Activated T-cell treated with anti-CD3 and anti-CD28 coated beads for 1 hour (primary cell): ENCODE measurements around the gene R3HDM2.

ENCODE experiments used
- DNase-seq: peaks from one replicate; pipeline ENCODE4 v3.0.0-alpha.2; 2020; ENCODE audit warnings: low read depth

Gene R3HDM2

DNA sequence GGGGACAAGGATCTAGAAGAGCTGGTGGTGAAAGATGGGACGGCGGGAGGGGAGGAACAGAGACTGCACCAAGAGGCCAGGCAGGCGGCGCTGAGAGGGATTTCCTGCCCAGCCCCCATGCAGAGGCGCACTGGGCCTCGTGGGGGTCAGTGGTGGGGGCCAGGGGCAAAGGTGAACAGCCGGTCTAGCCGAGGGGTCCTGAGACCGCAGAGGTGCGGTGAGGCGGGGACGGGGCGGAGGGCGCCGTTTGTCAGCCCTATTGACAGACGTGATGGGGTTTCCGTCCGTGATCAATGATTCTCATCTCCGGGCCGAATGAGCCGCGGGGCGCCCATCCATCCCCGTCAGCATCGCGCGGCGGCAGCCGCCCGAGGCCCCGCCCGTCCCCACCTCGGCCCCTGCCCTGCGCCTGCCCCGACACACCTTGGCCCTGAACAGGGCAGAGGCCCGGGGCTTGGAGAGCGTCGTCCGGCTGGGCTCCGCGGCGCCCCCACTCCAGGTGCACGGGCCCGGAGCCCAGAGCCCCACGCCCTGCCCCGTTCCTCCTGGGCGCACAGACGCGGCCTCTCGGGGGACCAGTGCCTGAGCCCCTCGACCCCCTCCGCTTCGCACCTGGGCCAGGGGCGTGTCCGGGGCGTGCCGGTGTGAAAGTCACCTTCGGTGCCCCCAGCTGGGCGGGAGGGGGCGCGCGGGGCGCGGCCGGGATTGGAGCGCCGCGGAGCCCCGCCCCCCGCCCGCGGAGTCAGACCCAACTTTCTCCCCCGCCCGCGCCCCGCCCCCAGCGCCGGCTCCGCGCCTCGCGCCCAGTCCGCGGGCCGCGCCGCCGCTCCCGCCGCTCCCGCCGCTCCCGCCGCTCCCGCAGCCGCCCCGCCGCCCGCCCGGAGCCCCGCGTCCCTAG, 214.6 kb downstream of the R3HDM2 start, which contains the start of gene NXPH4:
TSS of gene NXPH4 (plus strand) at position 781 of the 898 bp plus-strand sequence. CDS start 176 bp downstream, outside the sequence.
- peak; percentile 53 for DNase-seq

- no peak for DNase-seq
These were observed 215.2 kb downstream of the R3HDM2 start for GRCh38 chr12:57215668-57216013.

DNA sequence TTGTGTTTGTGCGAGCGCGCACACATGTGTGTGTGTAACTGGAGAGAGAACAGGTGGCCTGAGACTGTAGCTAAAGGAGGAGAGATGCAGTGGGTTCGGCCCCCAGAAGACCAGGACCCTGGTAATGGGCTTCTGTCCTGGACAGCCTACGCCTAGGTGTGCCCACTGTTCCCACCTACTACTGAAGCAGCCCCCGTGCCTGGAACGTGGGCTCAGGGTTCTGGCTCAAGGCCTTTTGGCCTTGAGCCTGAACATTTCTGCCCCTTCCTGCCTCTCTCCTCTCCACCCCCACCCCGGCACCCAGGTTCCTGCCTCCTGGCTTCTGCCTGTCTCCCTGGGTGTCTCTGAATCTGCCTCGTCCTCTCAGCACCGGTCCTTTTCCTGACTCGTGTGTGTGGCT, 215.8 kb downstream of the R3HDM2 start:
- no peak for DNase-seq

DNA sequence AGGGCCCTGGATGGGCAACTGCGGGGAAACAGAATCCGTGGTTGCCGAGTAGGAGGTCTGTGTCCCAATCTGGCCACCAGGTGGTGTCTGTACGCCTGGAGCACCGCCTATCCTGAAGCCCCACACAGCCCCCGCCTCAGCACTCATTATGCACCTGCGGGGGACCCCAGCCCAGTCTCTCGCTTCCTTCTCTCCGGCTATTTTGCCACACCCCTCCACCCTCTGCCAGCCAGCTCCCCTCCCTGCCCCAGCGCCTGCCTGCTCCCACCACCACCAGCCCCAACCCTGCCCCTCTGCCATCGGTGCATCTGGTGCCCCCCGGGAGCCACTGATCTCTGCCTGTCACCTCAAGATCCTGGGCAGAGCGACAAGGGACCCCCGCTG, 216.5 kb downstream of the R3HDM2 start:
- DNase-seq, result peak; percentile 55

DNA sequence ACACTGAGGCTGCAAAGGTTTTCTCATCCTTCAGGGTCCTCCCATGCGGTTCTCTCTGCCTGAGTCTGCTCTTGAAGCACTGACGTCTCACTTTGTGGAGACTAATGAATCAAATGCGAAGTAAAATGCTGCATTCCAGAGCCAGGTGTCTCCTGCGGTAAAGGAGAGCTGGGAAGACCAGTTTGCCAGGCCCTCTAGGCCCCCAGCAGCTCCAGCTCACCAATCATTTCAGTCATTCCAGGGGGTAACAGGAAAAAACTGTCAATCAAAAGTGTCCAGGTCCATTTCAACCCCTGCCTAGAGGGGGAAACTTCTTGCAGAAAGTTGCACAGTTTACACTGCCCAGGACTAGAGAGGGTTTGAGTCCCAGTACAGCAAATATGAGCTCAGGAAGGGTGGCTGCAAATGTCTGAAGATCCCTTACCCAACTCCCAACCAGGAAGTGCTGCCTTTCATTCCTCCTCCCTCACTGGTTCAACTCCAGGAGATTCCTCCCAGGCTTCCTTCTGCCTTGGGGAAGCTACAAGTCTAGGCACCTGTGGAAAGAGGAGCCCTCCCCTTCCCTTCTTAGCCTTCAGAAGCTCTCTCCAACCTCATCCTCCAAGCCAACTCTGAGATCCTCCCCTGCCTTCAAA, 217.0 kb downstream of the R3HDM2 start:
- no peak for DNase-seq

GRCh38 chr12:57213058-57213715, 217.7 kb downstream of the R3HDM2 start:
- DNase-seq, result peak; percentile 76

DNA sequence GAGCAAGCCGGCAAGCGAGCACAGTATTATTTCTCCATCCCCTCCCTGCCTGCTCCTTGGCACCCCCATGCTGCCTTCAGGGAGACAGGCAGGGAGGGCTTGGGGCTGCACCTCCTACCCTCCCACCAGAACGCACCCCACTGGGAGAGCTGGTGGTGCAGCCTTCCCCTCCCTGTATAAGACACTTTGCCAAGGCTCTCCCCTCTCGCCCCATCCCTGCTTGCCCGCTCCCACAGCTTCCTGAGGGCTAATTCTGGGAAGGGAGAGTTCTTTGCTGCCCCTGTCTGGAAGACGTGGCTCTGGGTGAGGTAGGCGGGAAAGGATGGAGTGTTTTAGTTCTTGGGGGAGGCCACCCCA, 218.2 kb downstream of the R3HDM2 start:
- no peak for DNase-seq

GRCh38 chr12:57211791-57212700, 218.8 kb downstream of the R3HDM2 start:
- no peak for DNase-seq

DNA sequence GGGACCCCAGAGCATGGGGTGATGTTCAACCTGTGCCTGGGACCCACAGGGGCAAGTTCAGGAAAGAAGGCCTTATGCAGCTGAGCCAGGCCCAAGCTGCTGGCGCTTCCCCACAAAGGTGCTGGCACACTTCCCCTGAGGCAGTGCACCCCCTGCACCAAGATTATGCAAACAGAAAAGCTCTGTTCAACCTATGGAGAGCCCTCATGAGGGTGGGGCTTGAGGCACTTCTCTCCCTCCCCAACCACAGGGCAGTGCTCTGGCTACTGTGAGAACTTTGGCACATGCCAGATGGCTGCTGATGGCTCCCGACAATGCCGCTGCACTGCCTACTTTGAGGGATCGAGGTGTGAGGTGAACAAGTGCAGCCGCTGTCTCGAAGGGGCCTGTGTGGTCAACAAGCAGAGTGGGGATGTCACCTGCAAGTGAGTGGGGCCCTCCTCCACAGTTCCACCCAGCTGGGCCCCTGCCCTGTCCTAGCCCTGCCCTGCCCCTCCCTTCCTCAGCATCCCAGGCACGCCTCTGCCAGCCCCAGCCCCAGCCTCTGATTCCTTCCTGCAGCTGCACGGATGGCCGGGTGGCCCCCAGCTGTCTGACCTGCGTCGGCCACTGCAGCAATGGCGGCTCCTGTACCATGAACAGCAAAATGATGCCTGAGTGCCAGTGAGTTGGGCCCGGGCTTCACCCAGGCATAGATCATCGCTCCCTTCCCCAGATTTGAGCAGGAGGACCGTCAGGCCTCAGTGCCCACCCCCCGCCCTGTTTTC, 219.7 kb downstream of the R3HDM2 start:
- DNase-seq, result no peak

DNA sequence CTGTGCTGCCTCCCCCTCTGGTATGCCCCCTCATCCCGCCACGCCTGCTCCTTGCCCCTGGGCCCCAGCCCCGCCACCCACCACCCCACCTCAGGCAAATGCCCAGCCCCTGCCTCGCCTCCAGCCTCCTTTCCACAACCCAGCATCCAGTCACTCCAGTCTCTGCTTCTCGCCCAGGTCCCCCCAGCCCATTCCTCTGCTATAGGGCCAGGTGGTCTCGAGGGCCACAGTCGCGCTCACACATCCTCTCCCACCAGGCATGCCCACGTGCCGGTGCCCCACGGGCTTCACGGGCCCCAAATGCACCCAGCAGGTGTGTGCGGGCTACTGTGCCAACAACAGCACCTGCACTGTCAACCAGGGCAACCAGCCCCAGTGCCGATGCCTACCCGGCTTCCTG, 220.4 kb downstream of the R3HDM2 start:
- no peak for DNase-seq

DNA sequence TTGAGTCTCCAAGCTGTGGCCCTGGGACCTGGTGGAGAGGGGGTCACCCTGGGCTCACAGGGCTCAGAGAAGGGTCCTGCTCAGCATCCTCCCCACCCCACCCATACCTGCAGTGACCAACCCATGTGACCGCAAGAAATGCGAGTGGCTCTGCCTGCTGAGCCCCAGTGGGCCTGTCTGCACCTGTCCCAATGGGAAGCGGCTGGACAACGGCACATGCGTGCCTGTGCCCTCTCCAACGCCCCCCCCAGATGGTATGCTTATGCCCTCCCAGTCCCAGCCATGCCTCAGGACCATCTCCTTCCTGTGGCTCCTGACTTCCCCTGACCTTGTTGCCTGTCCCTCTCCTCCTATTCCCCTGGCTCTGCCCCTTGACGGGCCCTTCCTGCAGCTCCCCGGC, 220.9 kb downstream of the R3HDM2 start:
- DNase-seq, result no peak

DNA sequence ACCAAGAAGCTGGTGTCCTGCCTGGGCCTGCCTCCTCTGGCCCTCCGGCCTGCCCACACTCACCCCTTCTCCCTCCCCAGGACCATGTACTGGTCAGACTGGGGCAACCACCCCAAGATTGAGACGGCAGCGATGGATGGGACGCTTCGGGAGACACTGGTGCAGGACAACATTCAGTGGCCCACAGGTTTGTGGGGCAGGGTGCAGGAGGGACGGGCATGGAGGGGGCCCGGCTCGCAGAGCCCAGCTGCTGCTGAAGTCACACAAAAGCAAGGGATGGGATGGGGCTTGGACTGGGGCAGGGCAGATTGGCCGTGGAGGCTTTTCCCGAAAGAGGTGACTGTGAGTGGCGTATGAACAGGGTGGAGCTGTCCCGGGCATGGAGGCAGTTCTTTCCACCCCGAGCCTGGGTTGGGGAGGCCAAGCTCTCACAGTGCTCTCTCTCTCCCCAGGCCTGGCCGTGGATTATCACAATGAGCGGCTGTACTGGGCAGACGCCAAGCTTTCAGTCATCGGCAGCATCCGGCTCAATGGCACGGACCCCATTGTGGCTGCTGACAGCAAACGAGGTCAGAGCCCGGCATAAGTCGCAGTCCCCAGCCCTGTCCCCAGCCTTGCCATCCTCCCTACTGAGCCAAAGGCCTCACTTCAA, 222.1 kb downstream of the R3HDM2 start:
- DNase-seq, result no peak

DNA sequence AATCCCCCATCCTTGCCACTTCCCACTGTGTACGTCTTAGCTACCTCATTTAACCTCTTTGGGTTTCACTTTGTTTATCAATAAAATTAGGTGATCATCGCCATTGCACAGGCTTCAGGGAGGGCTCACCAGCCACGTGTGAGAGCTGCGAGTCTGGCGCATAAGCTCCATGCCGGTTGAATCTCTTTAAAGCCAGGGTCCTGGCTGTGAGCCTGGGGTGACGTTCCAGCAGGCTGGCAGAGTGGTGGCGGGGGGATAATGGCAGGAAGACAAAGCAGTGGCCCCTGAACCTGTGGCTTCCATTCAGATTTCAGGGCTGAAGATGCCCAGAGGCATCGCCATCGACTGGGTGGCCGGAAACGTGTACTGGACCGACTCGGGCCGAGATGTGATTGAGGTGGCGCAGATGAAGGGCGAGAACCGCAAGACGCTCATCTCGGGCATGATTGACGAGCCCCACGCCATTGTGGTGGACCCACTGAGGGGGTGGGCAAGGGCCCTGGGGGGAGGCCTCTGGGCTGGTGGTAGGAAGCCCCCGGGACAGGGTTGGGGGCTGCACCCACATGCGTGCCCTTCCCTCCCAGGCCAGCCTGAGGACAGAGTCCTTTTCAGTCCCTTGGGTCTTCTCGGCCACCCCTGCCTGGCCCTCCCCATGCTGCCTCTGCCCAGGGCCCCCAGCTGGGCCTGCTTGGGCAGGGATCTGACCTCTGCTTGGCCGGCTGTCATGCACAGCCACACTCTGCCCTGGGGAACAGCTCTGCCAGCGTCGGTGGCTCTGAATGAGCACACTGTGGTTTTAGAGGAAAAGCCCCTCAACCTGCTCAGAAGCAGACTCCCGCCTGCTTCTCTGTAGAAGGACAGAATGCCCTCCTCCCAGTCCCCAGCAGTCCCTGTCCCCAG, 222.9 kb downstream of the R3HDM2 start:
- DNase-seq, result no peak

GRCh38 chr12:57205931-57206330, 224.9 kb downstream of the R3HDM2 start:
- no peak for DNase-seq

DNA sequence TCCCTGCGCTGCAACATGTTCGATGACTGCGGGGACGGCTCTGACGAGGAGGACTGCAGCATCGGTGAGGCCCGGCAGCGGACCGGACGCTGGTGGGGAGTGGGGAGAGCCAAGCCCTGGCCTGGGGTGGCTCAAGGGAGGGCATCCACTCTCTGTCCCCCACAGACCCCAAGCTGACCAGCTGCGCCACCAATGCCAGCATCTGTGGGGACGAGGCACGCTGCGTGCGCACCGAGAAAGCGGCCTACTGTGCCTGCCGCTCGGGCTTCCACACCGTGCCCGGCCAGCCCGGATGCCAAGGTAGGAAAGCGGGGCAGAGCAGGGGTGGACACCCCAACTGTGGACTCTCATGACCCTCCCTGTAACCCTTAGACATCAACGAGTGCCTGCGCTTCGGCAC, 225.7 kb downstream of the R3HDM2 start:
- no peak for DNase-seq

- no peak for DNase-seq
These were observed 226.4 kb downstream of the R3HDM2 start for GRCh38 chr12:57204454-57204853.

DNA sequence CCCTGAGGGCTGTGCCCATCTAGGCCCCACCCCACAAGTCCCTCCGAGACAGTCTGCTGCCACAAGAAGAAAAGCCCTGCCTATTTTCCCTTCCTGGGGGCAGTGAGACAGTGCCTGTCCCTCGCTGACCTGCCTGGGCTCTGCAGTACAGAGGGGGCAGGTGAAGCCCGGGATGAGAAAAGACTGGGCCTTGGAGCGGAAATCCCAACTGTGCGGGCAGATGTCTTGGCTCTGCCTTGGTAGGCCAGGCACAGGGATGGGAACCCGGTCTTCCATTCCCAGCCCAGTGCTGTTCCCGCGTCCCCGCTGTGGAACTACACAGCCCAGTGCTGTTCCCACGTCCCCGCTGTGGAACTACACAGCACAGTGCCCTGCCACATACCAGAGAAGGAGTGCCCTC, 227.1 kb downstream of the R3HDM2 start:
- DNase-seq, result no peak
